Activated CD8-positive, alpha-beta T cell treated with anti-CD3 and anti-CD28 coated beads for 36 hours (primary cell): ENCODE measurements around the gene ST13. TPM values are rescaled to one million over a fixed set of nuclear protein-coding genes. Genes with fewer than 3 reads are reported as not detected.

Experiments used
- ATAC-seq: fragments of 200-7000 bp; cut with Tn5 transposase; one replicate; pipeline ENCODE4 v1.10.0; 2021; ENCODE audit warnings: mild to moderate bottlenecking, moderate library complexity
- CTCF ChIA-PET: fragments of 350-600 bp; sonication (Branson Sonifier 250); formaldehyde crosslinking; loops from one replicate; lab custom pipeline; 2021; ENCODE audit warnings: antibody characterized with exemption; lab: Charles Lee
- POLR2A ChIA-PET: fragments of 350-600 bp; sonication (Branson Sonifier 250); formaldehyde crosslinking; loops from one replicate; lab custom pipeline; 2021; ENCODE audit warnings: antibody characterized with exemption; lab: Charles Lee
- DNase-seq: peaks from one replicate; pipeline ENCODE4 v3.0.0-alpha.2; 2020
- H3K27ac Mint-ChIP-seq: one replicate; pipeline ENCODE4 v1.8.0; 2021; ENCODE audit warnings: mild to moderate bottlenecking, mixed read lengths
- H3K27me3 Mint-ChIP-seq: one replicate; pipeline ENCODE4 v1.8.0; 2021; ENCODE audit warnings: mixed read lengths
- H3K36me3 Mint-ChIP-seq: one replicate; pipeline ENCODE4 v1.8.0; 2021; ENCODE audit warnings: low read depth, mixed read lengths
- H3K4me1 Mint-ChIP-seq: one replicate; pipeline ENCODE4 v1.8.0; 2021; ENCODE audit warnings: low read depth, mixed read lengths
- H3K4me3 Mint-ChIP-seq: one replicate; pipeline ENCODE4 v1.8.0; 2021; ENCODE audit warnings: mild to moderate bottlenecking, moderate library complexity, mixed read lengths
- H3K9me3 Mint-ChIP-seq: one replicate; pipeline ENCODE4 v1.8.0; 2021; ENCODE audit warnings: mixed read lengths
- CTCF ChIP-seq: fragments of 200-600 bp; IDR thresholded peaks from one replicate; pipeline ENCODE4 v1.8.0; 2022; ENCODE audit warnings: antibody characterized with exemption, mild to moderate bottlenecking
- intact Hi-C: fragments of 100-400 bp; cut with micrococcal nuclease; formaldehyde crosslinking; loops from one replicate; pipeline ENCODE4 v1.10.0; 2022
- total RNA-seq, 2 experiments: library from RNA; stranded (reverse); gene quantifications; one replicate each; pipeline ENCODE4 v1.2.3, GENCODE V29; 2021

ST13 gene
- total RNA-seq, 2 experiments from 2014 or later: 237 to 249 TPM

- DNase-seq: peak; percentile 18
- H3K4me3 Mint-ChIP-seq: peak overlapping the region; percentile 84
- H3K27me3 Mint-ChIP-seq: no peaks in the 10 kb centered on the region
- peaks cover 26% of the 10 kb centered on the region for H3K4me1 Mint-ChIP-seq
- peaks cover 22% of the 10 kb centered on the region for H3K36me3 Mint-ChIP-seq
- peak overlapping the region; percentile 70 for H3K27ac Mint-ChIP-seq
- intact Hi-C loops: no loop called here
- no peaks in the 10 kb centered on the region for H3K9me3 Mint-ChIP-seq
- CTCF ChIA-PET: interaction anchor here (0.7 to 1.4 kb wide), 3 partner anchors 11 to 137 kb away, joined by 4 to 5 read pairs (median 5); no protein-coding TSS in a partner anchor
- no peak for TF ChIP-seq CTCF
- POLR2A ChIA-PET: interaction anchor here (0.5 to 1.5 kb wide), 5 partner anchors 17 to 286 kb away, joined by 3 to 5 read pairs (median 3); partner anchors contain the start of genes DNAJB7 and ST13
- peak; percentile 22 for ATAC-seq
Measured at GRCh38 chr22:40819599-40820140, 36.8 kb downstream of the ST13 start.

GRCh38 chr22:40818747-40819598 lies 37.5 kb downstream of the ST13 start, which contains the start of gene SLC25A17:
Gene SLC25A17 (minus strand): TSS chr22:40819346. CDS start chr22:40819248, 98 bp downstream.
- Mint-ChIP-seq H3K27me3 (no peaks in the 10 kb centered on the region), H3K36me3 (peaks cover 22% of the 10 kb centered on the region), H3K27ac (peak within 1 kb of the TSS; percentile 91), H3K4me1 (peaks cover 29% of the 10 kb centered on the region), H3K9me3 (no peaks in the 10 kb centered on the region), H3K4me3 (peak within 1 kb of the TSS; percentile 84)
- ChIA-PET CTCF (interaction anchor here (0.7 to 2.0 kb wide), 9 partner anchors 12 to 136 kb away, joined by 3 to 6 read pairs (median 4); no protein-coding TSS in a partner anchor), POLR2A (interaction anchor here (0.6 to 1.6 kb wide), 6 partner anchors 16 to 286 kb away, joined by 3 to 5 read pairs (median 4); partner anchors contain the start of genes DNAJB7 and ST13)
- ATAC-seq: peak; percentile 93
- peak; percentile 39 for TF ChIP-seq CTCF
- intact Hi-C loops: no loop called here
- peak; percentile 91 for DNase-seq

DNA sequence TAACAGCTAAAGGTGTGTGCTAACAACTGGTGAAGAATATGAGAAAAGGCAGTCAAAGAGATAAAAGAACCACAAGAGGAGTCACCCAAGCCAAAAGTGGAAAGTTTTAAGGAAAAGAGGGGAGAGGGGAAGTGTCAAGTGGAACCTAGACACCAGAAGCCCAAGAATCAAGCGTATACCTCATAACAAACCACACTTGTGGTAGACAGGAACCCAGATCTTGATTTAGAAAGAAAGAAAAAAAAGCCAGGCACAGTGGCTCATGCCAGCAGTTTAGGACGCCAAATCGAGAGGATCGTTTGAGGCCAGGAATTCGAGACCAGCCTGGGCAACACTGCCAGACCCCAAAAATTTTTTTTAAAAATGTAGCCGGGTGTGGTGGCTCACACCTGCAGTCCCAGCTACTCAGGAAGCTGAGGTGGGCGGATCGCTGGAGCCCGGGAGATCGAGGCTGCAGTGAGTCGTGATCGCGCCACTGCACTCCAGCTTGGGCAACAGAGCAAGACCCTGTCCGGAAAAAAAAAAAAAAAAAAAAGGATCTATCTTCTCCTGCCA lies 38.2 kb downstream of the ST13 start:
- intact Hi-C loops: no loop called here
- no peaks in the 10 kb centered on the region for H3K27me3 Mint-ChIP-seq
- peak overlapping the region; percentile 84 for H3K4me3 Mint-ChIP-seq
- DNase-seq: no peak
- TF ChIP-seq CTCF: no peak
- peak overlapping the region; percentile 91 for H3K27ac Mint-ChIP-seq
- H3K4me1 Mint-ChIP-seq: peaks cover 31% of the 10 kb centered on the region
- ATAC-seq: no peak
- ChIA-PET POLR2A (interaction anchor here (1.3 to 1.6 kb wide), 3 partner anchors 12 to 90 kb away, joined by 3 to 5 read pairs (median 4); no protein-coding TSS in a partner anchor), CTCF (interaction anchor here (0.7 to 2.0 kb wide), 8 partner anchors 17 to 172 kb away, joined by 3 to 6 read pairs (median 4); no protein-coding TSS in a partner anchor)
- no peaks in the 10 kb centered on the region for H3K9me3 Mint-ChIP-seq
- H3K36me3 Mint-ChIP-seq: peaks cover 22% of the 10 kb centered on the region

DNA sequence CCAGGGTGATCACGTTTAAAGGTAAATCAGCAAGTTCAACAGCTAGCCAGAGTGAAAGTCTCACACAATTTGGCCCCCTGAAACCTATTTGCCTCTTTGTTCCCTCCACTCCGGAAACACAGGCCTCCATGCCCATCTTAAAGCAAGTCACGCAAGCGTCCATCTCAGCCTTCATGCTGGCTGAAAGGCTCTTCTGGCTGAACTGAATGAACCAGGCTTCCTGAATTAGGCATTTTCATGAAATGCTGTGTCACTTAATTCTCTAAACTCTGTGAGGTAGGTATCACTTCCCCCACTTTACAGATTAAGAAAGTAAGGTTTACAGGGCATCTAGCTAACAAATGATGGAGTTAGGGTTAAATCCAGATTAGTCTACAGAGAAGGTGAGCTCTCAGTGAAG lies 38.7 kb downstream of the ST13 start:
- TF ChIP-seq CTCF: no peak
- ChIA-PET POLR2A (interaction anchor here (1.3 to 1.6 kb wide), 3 partner anchors 13 to 89 kb away, joined by 3 to 5 read pairs (median 4); no protein-coding TSS in a partner anchor), CTCF (interaction anchor here (0.9 to 2.0 kb wide), 6 partner anchors 17 to 172 kb away, joined by 3 to 6 read pairs (median 5); no protein-coding TSS in a partner anchor)
- Mint-ChIP-seq H3K27ac (peak overlapping the region; percentile 91), H3K9me3 (no peaks in the 10 kb centered on the region), H3K4me1 (peaks cover 31% of the 10 kb centered on the region), H3K36me3 (peaks cover 21% of the 10 kb centered on the region), H3K4me3 (peak overlapping the region; percentile 84), H3K27me3 (no peaks in the 10 kb centered on the region)
- ATAC-seq: no peak
- no peak for DNase-seq
- intact Hi-C loops: no loop called here
